ENCODE results near the gene TADA1. TPM values are rescaled to one million over a fixed set of nuclear protein-coding genes. Genes with fewer than 3 reads are reported as not detected.

Gene TADA1
- total RNA-seq, 1 donor from 2014 or later = 9.9 TPM

Other genes starting within 250 kb of the TADA1 start
- 41.6 and 44.2 TPM in 2 replicates for gene POGK, start 36.8 kb downstream of the TADA1 start, total RNA-seq
- 7.8 and 9.3 TPM in 2 replicates for gene ILDR2, start 99.3 kb upstream of the TADA1 start, total RNA-seq
- 0.11 and 0.17 TPM in 2 replicates for gene MAEL, start 113.0 kb upstream of the TADA1 start, total RNA-seq
- gene GPA33, start 214.1 kb upstream of the TADA1 start, total RNA-seq = 0.99 and 1.2 TPM in 2 replicates
- 0.82 and 0.99 TPM in 2 replicates for gene STYXL2, start 217.8 kb upstream of the TADA1 start, total RNA-seq